ENCODE data around the gene TULP4.
A peak's percentile ranks its signal among the peaks of the same experiment; 100 is the strongest.
"Not testable (repeated sequence)": the region's sequence is repeated elsewhere in the genome, so short reads cannot be mapped to it uniquely, and the experiment has no call there.

TULP4 gene

DNA sequence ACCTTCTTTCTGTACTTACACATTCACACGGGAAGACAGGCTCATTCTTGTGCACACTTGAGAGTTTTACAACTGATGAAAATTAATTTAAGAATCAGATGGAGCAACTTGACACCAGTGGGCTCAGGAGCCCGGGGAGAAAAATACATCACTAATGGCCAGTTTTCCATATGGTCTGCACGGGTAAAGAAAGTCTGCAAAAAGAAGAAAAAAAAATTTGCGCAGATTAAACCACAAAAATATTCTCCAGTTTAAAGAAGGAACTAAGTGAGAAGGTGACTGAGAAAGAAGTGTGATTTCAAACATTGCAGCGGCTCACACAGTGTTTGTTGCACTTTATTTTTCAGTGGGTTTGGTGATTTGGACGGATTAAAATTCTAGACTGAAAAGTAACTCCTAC, at the start of gene TULP4:
Gene TULP4, plus strand, starts transcription at position 301 of the 400 bp plus-strand sequence. CDS start 1,552 bp downstream, outside the sequence.
- no peak for DNase-seq

- no peak for DNase-seq
These were observed 49.5 kb upstream of the TULP4 start for GRCh38 chr6:158262755-158263154.

DNA sequence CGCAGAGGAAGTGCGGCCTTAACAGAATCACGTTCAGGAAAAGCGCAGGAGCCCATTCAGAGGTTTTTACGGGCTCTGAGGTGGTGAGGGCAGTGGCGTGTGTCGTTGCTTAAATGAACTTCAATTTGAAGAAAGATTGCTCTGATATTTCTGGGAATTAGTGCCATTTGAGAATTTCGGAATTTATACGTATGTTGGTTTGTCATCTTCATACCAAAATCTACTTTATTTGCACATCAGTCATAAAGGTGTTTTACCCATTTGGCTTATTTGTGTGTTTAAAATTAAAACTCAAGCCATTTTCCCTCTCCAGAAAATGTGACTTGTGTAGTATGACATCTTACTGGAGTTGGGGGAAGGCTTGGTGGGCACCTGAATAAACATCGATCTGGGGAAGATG, 48.1 kb upstream of the TULP4 start:
- DNase-seq, result no peak

- DNase-seq, result no peak
These were observed 46.1 kb upstream of the TULP4 start for GRCh38 chr6:158266131-158266530.

DNA sequence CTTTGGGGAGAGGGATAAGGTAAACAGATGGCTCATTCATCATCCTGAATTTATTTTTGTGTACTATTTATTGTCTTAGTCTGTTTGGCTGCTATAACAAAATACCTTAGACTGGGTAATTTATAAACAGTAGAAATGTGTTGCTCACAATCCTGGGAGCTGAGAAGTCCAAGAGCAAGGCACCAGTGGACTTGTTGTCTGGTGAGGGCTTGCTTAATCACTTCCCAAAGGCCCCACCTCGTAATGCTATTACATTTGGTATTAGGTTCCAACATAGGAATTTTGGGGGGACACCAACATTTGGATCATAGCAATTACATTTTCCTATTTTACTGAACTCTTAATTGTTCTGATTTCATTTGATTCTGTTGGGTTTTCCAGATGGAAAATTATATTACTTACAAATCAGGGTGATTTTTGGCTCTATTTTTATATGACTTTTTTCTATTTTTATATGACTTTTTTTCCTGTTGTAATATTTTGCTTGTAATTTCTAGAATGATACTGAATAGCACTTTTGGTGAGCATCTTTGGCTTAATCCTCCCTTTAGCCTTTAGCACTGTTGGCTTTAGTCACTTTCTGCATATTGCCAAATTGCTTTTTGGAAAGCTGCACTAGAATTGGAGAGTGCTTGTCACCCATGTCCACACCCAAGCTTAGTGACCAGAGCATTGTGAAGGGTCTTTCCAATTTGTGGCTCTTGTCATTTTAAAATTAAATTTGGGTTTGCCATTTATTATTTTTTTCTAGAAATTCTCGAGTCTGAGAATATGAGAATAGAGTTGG, 43.7 kb upstream of the TULP4 start:
- DNase-seq, result no peak

DNA sequence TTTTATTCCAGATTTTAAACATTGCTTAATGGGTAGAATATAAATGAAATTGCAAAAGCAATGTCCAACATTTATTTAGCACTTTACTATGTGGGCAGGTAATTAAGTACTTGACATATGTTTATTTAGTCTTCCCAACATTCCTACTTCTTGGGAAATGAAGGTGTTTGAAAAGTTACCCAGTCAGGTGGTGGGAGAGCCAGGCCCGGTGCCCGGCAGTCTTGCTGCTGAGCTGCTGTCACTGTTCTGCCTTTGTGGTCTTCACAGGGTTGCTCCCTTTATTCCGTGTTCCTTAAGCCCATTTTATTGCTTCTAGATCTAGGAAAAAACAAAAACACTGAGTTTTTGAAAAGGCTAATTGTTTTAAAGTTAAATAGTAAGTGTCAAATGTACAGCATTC, 42.6 kb upstream of the TULP4 start:
- no peak for DNase-seq

GRCh38 chr6:158270389-158271127, 41.7 kb upstream of the TULP4 start:
- no peak for DNase-seq

- DNase-seq, result no peak
These were observed 39.9 kb upstream of the TULP4 start for GRCh38 chr6:158272324-158272723.

- DNase-seq, result no peak
These were observed 34.3 kb upstream of the TULP4 start for GRCh38 chr6:158278004-158278403.

- DNase-seq, result no peak
These were observed 32.6 kb upstream of the TULP4 start for GRCh38 chr6:158279615-158280014.

GRCh38 chr6:158283304-158283980, 28.8 kb upstream of the TULP4 start:
- DNase-seq, result no peak

DNA sequence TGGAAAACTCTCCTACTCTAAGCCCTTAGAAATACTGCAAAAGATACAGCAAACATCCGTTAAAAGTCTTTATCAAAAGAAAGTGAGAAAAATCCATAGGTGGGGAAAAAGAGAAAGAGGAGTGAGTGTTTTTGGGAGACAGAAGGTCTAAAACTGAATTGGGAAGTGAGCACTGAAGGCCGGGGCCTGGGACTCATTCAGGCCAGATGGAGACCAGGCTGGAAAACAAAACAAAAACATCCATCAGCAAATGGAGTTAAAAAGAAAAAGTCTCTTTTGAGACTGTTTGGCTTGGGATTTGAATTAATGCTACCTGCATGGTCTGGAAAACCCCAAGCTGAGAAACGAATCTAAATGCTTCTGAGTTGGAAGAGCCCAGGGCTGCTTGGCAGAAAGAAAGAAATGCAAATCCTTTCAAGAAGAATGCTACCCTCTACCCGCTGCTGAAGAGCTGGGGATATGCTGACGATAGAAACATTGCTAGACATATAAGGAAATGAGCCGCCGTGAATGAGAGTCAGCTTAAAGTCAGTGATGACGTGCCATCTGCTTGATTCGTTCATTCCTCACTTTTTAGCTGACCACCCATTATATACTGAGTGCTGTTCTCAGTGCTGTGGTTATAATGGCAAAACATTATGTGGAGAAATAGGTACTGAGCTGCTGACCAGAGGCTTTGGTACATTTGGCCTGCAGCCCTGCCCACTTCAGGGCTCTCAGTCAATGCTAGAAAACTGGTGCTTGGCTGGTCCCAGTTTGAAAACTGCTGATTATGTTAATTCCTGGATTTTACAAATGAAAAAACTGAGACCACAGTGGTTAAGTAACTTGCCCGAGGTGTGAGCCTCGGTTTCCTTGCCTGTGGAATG, 28.0 kb upstream of the TULP4 start:
- DNase-seq, result peak; percentile 62

DNA sequence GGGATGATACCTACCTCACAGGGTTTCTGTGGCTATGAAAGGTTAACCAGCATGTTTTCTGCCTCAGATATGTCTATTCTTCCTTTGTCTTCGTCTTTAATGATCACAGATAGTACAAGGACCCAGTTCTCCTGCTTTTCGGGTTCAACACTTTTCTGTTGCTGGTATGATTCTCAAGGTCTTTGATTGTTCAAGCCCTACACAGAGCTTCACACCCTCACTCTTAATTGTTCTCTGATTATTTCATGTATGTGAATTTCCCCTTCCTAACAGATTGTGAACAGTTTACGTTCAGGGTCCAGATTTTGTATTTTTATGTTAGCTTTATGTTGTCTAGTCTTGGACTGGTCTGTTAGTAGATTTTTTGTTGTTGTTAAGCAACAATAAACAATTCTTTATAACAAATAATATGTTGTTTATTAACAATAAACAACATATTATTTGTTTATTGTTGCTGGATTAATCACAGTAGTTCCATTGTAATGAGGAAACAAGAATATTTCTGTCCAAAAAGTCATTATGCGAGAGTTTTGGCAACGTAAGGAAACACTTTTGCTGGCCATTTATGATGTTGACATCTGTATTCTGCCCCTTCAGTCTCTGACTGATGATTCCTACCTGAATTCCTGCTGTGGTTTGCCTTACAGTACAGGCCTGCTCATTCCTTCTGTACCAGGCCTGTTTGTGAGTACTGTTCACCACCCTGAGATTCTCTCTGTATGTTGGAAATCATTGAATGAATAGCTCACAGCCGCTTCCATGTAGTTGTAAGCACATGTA, 27.2 kb upstream of the TULP4 start:
- no peak for DNase-seq

DNA sequence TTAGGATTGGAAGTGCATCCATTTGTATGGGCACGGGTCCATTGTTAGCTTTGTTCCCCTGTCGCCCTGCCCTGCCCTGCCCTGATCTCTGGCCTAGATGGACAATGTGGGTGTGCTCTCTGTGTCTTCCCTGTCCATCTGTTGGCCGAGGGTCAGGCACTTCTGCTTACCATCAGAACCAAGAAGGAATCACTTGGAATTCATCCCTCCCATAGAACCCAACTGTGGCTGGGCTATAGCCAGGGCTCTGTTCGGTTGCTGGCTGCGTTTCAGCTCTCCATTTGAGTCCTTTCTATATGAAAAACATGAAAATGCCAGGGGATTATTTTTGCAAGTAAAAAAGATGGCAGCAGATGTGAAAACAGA, 26.6 kb upstream of the TULP4 start:
- DNase-seq, result no peak

- no peak for DNase-seq
These were observed 25.9 kb upstream of the TULP4 start for GRCh38 chr6:158286413-158286812.

DNA sequence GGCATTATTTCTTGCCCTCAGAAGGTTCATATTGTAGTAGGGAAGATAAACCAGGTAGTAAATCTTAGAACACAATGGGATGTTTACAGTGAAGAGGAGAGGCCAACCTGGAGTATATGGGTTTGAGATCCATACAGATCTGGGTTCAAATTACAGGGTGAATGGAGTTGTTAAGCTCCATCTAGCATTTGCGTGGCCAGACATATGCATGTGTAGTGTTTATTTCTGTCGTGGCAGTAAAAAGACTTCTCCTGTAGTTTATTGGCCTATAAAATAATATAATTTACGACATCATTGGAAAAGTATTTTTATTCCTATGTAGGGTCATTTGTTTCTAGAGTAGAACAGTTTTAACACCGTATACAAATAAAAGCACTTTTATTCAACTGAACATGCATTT, 25.2 kb upstream of the TULP4 start:
- no peak for DNase-seq

DNA sequence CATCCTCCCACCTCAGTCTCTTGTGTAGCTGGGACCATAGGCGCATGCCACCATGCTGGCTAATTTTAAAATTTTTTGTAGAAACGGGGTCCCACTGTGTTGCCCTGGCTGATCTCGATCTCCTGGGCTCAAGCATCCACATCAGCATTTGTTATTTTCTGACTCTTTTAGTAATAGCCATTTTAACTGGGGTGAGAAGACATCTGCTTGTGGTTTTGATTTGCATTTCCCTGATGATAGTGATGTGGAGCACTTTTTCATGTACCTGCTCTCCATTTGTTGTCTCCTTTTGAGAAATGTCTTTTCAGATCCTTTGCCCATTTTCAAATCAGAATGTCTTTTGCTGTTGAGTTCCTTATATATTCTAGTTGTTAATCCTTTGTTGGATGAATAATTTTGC, 22.2 kb upstream of the TULP4 start:
- DNase-seq, result no peak

- DNase-seq, result no peak
These were observed 21.6 kb upstream of the TULP4 start for GRCh38 chr6:158290659-158291058.

DNA sequence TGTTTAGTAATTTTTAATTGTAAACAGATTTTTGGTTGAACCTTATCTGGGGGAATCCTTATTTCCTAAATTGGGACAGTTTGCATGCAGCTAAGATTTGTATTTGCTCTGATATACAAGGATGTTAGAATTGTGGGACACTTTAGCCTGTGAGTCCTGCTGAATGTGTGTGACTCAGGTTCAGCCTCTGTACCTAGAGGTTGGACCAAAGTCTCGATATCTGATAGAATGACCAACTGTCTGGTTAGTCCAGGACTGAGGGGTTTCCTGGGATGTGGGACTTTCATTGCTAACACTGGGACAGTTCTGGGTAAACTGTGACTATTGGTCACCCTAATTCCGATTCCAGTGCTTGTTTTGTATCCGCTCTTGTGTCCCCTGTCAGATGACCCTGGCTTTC, 20.2 kb upstream of the TULP4 start:
- DNase-seq, result no peak

GRCh38 chr6:158293122-158293521, 19.1 kb upstream of the TULP4 start:
- DNase-seq, result no peak

- not testable (repeated sequence) for DNase-seq
These were observed 16.1 kb upstream of the TULP4 start for GRCh38 chr6:158295976-158296853.
